ENCODE measurements around the gene PITX2.

The PITX2 gene

GRCh38 chr4:110621839-110622751 lies 782 bp downstream of the PITX2 start:
- DNase-seq = no peak

GRCh38 chr4:110621328-110621812 lies 1.5 kb downstream of the PITX2 start:
- DNase-seq = no peak

- no peak for DNase-seq
Measured at GRCh38 chr4:110620691-110621327, 2.1 kb downstream of the PITX2 start.

GRCh38 chr4:110620322-110620690 lies 2.6 kb downstream of the PITX2 start:
- no peak for DNase-seq

DNA sequence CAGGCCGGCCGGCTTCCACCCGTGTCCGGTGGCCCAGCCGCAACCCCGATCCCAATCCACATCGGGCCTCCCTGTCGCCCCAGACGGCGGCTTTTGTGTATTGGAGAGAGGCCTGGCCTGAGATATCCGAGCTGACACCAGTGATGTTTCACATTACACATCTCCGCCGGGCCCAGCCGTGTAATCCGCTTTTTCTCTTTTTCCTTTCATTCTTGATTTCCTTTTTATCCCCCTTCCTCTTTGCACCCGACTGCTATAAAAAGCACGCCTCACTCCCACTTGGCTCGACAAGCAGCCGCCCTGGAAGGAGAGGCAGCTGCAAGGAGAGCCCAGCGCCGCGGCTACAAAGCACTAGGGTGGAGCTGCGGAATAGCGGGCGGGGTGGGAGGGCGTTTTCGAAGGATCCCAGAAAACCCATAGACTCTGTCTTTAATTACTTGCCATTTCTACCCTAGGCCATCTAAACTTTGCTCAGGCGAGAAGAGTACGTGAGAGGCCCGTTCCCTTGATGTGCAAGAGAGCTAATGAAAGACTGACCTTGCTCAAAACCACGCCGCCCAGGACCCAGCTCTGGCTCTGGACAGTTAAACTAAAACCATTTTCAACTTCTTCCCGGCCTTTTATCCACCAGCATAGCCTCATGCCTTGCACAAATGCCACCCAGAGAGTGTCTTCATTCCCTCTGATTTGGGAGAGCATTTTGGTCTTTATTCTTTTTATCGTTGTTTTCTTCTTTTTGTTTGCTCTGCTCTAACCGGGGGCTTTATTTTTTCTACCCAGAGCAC lies 3.2 kb downstream of the PITX2 start:
- DNase-seq = no peak

DNA sequence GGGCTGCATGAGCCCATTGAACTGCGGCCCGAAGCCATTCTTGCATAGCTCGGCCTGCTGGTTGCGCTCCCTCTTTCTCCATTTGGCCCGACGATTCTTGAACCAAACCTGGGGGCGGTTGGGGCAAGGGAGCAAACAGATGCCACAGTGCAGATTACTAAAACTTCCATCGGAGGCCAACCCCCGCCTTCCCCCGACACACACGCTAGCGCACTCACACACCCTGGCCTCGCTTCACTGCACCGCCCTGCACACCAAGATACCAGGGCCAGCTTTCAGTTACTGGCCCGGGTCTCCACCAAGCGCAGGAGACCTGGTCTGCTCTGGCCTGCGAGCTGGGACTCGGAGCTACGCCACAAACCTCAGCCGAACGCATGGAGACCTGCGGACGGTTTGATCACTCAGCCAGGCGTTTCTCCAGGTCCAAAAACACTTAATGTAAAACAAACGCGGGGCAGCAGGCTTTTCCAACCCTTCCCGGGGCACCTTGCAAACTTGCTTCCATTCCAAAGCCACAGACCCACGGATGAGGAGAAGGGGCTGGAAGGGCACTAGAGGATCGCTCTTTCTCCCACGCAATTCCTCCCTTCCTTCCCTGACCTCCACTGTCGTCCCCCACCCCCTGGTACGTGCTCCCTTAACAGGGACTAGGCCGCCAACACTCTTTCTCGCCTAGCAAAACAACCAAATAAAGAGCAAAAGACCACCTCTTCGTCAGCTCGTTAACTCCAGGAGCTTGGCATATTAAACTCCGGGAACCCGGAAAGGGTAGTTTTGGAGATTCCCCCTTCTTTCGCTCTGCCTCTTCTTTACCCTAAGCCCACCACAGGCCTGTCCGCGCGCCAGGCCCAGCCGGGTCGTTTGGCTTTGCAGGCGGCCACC lies 4.1 kb downstream of the PITX2 start:
- DNase-seq = no peak

- DNase-seq = no peak
Measured at GRCh38 chr4:110617646-110618580, 5.0 kb downstream of the PITX2 start.

GRCh38 chr4:110617075-110617640 lies 5.7 kb downstream of the PITX2 start:
- no peak for DNase-seq

GRCh38 chr4:110616238-110617074 lies 6.4 kb downstream of the PITX2 start:
- no peak for DNase-seq

DNA sequence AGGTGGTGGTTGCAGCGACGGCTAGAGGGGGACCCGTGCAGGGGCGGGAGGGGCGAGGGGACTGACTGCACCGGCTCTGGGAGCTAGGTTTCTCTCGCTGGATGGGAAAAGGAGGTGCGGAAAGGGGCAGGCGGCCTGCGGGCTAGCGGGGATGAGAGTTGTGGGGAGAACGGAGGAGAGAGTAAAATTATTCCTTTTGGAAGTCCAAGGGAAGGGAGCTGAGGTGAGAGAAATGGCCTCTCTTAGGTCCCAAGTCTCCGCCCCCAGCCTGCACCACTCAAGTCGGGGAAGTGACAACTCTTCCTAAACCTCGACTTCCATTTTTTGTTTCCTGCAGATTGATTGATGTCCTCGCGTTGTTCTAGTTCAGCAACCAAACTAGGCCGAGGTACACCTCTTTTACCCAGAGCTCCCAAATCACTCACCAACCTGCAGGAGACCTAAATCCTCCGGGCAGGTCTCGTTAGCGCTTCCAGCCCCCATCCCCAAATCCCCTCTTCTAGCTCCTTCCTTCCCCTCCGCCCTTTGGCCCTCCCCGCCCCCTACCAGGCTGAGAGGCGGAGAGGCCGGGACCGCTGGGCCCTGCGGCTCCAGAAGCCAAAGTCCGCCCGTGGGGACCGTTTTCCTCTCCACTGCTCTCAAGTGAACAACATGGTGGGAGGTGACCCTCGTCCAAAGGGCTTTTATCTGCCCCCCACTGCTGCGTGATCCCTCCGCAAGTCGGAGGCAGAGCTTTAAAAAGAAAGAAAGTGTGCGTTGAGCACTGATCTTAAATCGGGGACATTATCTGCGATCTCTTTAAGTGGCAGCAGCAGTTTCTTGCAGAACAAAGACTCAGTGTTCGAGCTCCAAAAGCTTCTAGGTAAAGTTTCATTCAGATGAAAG lies 7.3 kb downstream of the PITX2 start:
- DNase-seq = no peak

GRCh38 chr4:110614976-110615352 lies 7.9 kb downstream of the PITX2 start:
- no peak for DNase-seq

GRCh38 chr4:110614173-110614963 lies 8.5 kb downstream of the PITX2 start:
- no peak for DNase-seq

GRCh38 chr4:110613745-110614144 lies 9.1 kb downstream of the PITX2 start:
- DNase-seq = no peak

- DNase-seq = no peak
Measured at GRCh38 chr4:110612631-110613269, 10.1 kb downstream of the PITX2 start.

- no peak for DNase-seq
Measured at GRCh38 chr4:110611968-110612447, 10.9 kb downstream of the PITX2 start.

DNA sequence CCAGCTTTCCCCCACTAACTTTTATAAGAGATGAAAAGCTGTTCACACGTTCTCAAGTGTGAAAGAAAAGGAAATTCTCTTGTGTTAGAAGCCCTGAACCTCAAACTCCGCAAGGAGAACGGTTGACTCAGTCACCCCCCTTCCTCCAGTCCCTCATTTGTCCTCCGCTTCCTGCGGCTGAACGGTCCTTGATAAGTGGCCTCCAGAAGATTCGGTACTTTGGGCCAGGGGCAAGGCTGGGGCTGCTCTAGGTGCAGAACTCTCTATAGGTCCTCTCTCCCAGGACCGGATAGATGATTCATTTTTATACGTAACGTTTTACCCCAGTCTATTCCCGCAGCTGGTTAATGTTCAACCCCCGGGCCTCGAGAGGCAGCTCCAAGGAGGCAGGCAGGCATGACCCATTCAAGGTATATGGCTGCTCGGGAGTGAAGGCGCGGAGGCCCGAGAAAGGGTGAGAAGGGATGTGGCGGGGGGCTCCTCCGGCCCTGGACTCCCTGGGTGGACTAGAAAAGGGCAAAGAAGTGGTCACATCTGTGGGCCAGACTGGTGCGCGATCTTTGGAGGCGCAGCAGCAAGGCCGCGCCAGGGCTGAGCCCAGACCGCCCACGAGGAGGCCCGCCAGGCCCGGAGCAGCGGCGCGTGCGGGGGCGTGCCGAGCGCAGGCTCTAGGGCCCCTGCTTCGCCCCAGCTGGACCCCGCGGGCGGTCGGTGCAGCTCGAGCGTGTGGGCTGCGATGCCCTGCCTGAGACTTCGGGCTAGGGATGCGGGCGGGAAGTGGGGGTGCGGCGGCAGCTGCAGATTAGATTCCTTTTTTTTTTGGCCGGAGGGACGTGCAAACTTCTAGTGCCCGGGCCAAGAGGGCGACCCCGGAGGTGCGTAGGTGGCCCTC lies 11.7 kb downstream of the PITX2 start:
- no peak for DNase-seq

All from left hindlimb (tissue), 1 donor.